Measurements from ENCODE around the gene SPAG17. TPM values are rescaled to one million over a fixed set of nuclear protein-coding genes. Genes with fewer than 3 reads are reported as not detected.

SPAG17 gene
- total RNA-seq, result 5.0 TPM in 2 replicates

GRCh38 chr1:118185084-118185832, at the start of gene SPAG17:
Gene SPAG17, minus strand, starts transcription at chr1:118185228. Its CDS starts 71 bp downstream, at chr1:118185157.

GRCh38 chr1:117929343-117930172, 255.5 kb downstream of the SPAG17 start, which contains the start of the genes GDAP2 and WDR3:
Gene GDAP2, minus strand, starts transcription at chr1:117929621. Its CDS starts 9,264 bp downstream, at chr1:117920357.
Gene WDR3, plus strand, starts transcription at chr1:117929739. Its CDS starts 3,581 bp downstream, at chr1:117933320.

